ENCODE results near the gene PRLH.

The PRLH gene

DNA sequence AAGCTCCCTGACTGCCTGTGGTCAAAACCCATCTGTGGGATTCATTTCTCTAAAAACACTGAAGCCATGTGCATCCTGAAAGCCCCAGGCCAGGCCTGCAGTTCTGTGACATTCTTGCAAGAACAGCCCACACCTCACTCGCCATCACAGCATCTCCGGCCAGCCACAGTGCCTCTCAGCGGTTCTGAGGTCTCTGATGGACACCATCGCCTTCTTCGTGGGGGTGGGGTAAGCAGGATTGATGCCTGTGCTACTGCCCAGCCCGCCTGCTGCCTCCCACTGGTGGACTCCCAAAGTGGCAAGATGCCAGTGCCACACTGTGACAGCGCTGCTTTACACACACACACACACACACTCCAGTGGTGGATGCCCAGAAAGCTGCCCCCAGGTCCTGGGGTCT, 5.2 kb upstream of the PRLH start:
- no peak overlapping the region for H3K9ac ChIP-seq (ENCODE audit: low read depth, low read length, poor library complexity, severe bottlenecking)
- no peak overlapping the region for H2AFZ ChIP-seq (ENCODE audit: low read length)
- H3K4me2 ChIP-seq (ENCODE audit: low read depth, low read length, poor library complexity, severe bottlenecking) = no peak overlapping the region
- H3K27me3 ChIP-seq (ENCODE audit: insufficient read depth, low read length, poor library complexity, severe bottlenecking) = no peaks in the 10 kb centered on the region
- H3F3A ChIP-seq (ENCODE audit: low read depth) = no peaks in the 10 kb centered on the region
- H3K9me3 ChIP-seq (ENCODE audit: insufficient read depth, low read depth, low read length) = no peaks in the 10 kb centered on the region
- TF ChIP-seq, protein P1, sequence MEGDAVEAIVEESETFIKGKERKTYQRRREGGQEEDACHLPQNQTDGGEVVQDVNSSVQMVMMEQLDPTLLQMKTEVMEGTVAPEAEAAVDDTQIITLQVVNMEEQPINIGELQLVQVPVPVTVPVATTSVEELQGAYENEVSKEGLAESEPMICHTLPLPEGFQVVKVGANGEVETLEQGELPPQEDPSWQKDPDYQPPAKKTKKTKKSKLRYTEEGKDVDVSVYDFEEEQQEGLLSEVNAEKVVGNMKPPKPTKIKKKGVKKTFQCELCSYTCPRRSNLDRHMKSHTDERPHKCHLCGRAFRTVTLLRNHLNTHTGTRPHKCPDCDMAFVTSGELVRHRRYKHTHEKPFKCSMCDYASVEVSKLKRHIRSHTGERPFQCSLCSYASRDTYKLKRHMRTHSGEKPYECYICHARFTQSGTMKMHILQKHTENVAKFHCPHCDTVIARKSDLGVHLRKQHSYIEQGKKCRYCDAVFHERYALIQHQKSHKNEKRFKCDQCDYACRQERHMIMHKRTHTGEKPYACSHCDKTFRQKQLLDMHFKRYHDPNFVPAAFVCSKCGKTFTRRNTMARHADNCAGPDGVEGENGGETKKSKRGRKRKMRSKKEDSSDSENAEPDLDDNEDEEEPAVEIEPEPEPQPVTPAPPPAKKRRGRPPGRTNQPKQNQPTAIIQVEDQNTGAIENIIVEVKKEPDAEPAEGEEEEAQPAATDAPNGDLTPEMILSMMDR (conservative IDR thresholded peaks at IDR 0.05; ENCODE audit: low read length) = no peak
- no peak for TF ChIP-seq EZH2phosphoT487 (IDR thresholded peaks at IDR 0.05; ENCODE audit: borderline replicate concordance)
- H3K79me2 ChIP-seq (ENCODE audit: insufficient read depth, low read length) = no peaks in the 10 kb centered on the region
- H3K4me3 ChIP-seq (ENCODE audit: low read length, poor library complexity, severe bottlenecking) = no peak overlapping the region
- H3K36me3 ChIP-seq (ENCODE audit: insufficient read depth, low read length) = no peaks in the 10 kb centered on the region
- H3K9me2 ChIP-seq (replicated peaks; ENCODE audit: low read depth, low read length) = no peaks in the 10 kb centered on the region
- H4K20me1 ChIP-seq (ENCODE audit: insufficient read depth, low read length, poor library complexity, severe bottlenecking) = no peaks in the 10 kb centered on the region
- no peaks in the 10 kb centered on the region for H3K4me1 ChIP-seq (ENCODE audit: insufficient read depth, low read length, poor library complexity, severe bottlenecking)

DNA sequence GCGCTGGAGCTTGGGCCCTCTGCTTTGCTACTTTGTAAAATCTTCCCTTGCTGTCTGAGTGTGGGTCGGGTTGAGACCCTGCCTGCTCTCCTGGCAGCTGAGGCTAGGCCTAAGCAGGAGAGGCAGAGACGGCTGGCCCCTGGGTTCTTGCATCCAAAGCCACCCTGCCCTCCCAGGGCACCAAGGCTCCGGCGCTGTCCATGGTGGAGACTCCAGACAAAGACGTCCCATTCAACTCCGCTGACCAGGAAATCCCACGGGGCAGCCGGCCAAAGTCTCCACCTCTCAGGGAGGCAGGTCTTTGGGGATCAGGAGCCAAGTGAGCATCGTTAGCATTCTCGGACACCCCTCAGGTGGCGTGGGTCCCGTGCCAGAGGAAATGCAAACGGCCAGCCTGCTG, 2.6 kb upstream of the PRLH start:
- Histone ChIP-seq H2AFZ (ENCODE audit: low read length) (no peak overlapping the region), H3K36me3 (ENCODE audit: insufficient read depth, low read length) (no peaks in the 10 kb centered on the region), H3K9me2 (replicated peaks; ENCODE audit: low read depth, low read length) (no peaks in the 10 kb centered on the region), H3K9me3 (ENCODE audit: insufficient read depth, low read depth, low read length) (no peaks in the 10 kb centered on the region), H3K79me2 (ENCODE audit: insufficient read depth, low read length) (no peaks in the 10 kb centered on the region), H3K4me3 (ENCODE audit: low read length, poor library complexity, severe bottlenecking) (no peak overlapping the region), H3K9ac (ENCODE audit: low read depth, low read length, poor library complexity, severe bottlenecking) (no peak overlapping the region), H3K4me2 (ENCODE audit: low read depth, low read length, poor library complexity, severe bottlenecking) (no peak overlapping the region), H3K4me1 (ENCODE audit: insufficient read depth, low read length, poor library complexity, severe bottlenecking) (no peaks in the 10 kb centered on the region), H4K20me1 (ENCODE audit: insufficient read depth, low read length, poor library complexity, severe bottlenecking) (no peaks in the 10 kb centered on the region), H3K27me3 (ENCODE audit: insufficient read depth, low read length, poor library complexity, severe bottlenecking) (no peaks in the 10 kb centered on the region), H3F3A (ENCODE audit: low read depth) (no peaks in the 10 kb centered on the region)
- TF ChIP-seq, protein P1 (conservative IDR thresholded peaks at IDR 0.05; ENCODE audit: low read length) = no peak
- no peak for TF ChIP-seq EZH2phosphoT487 (IDR thresholded peaks at IDR 0.05; ENCODE audit: borderline replicate concordance)

DNA sequence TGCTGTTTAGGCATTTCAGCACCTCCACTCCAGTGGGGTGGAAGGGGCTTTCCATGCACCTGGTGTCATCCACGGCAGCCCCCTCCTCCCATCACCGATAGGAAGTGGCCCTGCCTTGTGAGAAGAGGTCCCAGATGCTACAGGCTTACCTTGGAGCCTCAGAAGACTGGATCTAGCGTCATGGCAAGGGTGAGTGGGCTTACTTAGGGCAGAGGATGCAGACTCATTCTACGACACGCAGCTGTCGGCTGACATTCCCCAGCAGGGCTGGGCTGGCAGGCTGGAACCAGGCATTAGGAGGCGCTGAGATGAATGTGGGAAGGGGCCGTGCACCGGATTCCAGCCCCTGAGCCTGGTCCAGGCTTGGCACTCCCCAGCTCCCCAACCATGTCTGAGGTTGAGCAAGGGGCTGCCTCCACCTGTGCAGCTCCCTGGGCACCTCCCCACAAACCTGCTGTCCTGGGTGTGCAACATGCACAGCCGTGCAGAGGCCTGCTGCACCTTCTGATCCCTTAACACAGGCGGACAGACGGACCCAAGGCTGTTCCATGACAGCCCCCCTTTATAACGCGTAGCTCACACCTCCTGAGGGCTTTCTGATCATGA, 1.7 kb upstream of the PRLH start:
- no peaks in the 10 kb centered on the region for H4K20me1 ChIP-seq (ENCODE audit: insufficient read depth, low read length, poor library complexity, severe bottlenecking)
- H3K4me1 ChIP-seq (ENCODE audit: insufficient read depth, low read length, poor library complexity, severe bottlenecking) = no peaks in the 10 kb centered on the region
- H3K9ac ChIP-seq (ENCODE audit: low read depth, low read length, poor library complexity, severe bottlenecking) = no peak overlapping the region
- no peak for TF ChIP-seq EZH2phosphoT487 (IDR thresholded peaks at IDR 0.05; ENCODE audit: borderline replicate concordance)
- TF ChIP-seq, protein P1 (conservative IDR thresholded peaks at IDR 0.05; ENCODE audit: low read length) = no peak
- no peaks in the 10 kb centered on the region for H3K27me3 ChIP-seq (ENCODE audit: insufficient read depth, low read length, poor library complexity, severe bottlenecking)
- H3K79me2 ChIP-seq (ENCODE audit: insufficient read depth, low read length) = no peaks in the 10 kb centered on the region
- H2AFZ ChIP-seq (ENCODE audit: low read length) = no peak overlapping the region
- H3F3A ChIP-seq (ENCODE audit: low read depth) = no peaks in the 10 kb centered on the region
- no peaks in the 10 kb centered on the region for H3K9me2 ChIP-seq (replicated peaks; ENCODE audit: low read depth, low read length)
- H3K9me3 ChIP-seq (ENCODE audit: insufficient read depth, low read depth, low read length) = no peaks in the 10 kb centered on the region
- no peak overlapping the region for H3K4me2 ChIP-seq (ENCODE audit: low read depth, low read length, poor library complexity, severe bottlenecking)
- no peak overlapping the region for H3K4me3 ChIP-seq (ENCODE audit: low read length, poor library complexity, severe bottlenecking)
- H3K36me3 ChIP-seq (ENCODE audit: insufficient read depth, low read length) = no peaks in the 10 kb centered on the region
